Upper lobe of right lung (tissue), 1 donor: ENCODE measurements around the gene SRP19. TPM values are rescaled to one million over a fixed set of nuclear protein-coding genes. Genes with fewer than 3 reads are reported as not detected.

Experiments
- ATAC-seq: fragments of 200-7000 bp; cut with Tn5 transposase; one replicate; pipeline ENCODE4 v1.9.1; 2020; ENCODE audit warnings: mild to moderate bottlenecking, moderate library complexity
- DNase-seq: peaks from one replicate; pipeline ENCODE4 v3.0.0-alpha.2; 2020
- H3K27ac ChIP-seq: fragments of 200-600 bp; one replicate; pipeline ENCODE4 v1.8.0; 2022
- H3K27me3 ChIP-seq: fragments of 200-600 bp; one replicate; pipeline ENCODE4 v1.8.0; 2022; ENCODE audit warnings: mild to moderate bottlenecking
- H3K36me3 ChIP-seq: fragments of 200-600 bp; one replicate; pipeline ENCODE4 v1.8.0; 2022
- H3K4me1 ChIP-seq: fragments of 200-600 bp; one replicate; pipeline ENCODE4 v1.8.0; 2022
- H3K4me3 ChIP-seq: fragments of 200-600 bp; one replicate; pipeline ENCODE4 v1.8.0; 2022; ENCODE audit warnings: mild to moderate bottlenecking
- H3K9me3 ChIP-seq: fragments of 200-600 bp; one replicate; pipeline ENCODE4 v1.8.0; 2022
- intact Hi-C: fragments of 100-400 bp; cut with DNase I; formaldehyde crosslinking; loops from one replicate; pipeline ENCODE4 v1.11.0; 2022
- total RNA-seq: library from RNA; stranded (reverse); fragmentation: NEBNext Ultra II Directional; extraction: Animal tissue kit (Norgen Biotek cat#: 25700); gene quantifications from one replicate; pipeline ENCODE4 v1.2.1, GENCODE V29; 2021
- TF ChIP-seq, protein P1 (sequence below): fragments of 200-600 bp; IDR thresholded peaks from one replicate; pipeline ENCODE4 v1.8.0; 2022; ENCODE audit warnings: antibody characterized with exemption
- donor health status: DM: no; HTN: yes; CAD: no; lungs with severe emphysema.

SRP19 gene
- total RNA-seq, 1 donor from 2014 or later: 22.8 TPM

DNA sequence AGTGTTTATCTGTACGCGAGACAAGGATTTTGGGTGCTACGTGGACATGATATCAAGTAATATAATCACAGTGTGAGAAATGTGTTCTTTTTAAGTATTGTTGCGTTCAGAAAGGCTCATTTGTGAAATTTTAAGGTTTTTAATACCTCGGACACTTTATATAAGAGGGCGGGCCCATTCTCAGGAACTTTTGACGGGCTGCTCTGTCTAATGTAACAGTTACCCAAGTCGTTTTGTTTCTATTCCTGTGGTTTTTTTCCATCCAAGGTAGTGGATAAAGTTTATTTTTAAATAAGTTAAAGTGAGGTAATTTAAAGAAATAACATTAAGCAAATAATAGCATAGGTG is 525 bp downstream of the SRP19 start:
- Histone ChIP-seq H3K27me3 (no peaks in the 10 kb centered on the region), H3K4me1 (peaks cover 24% of the 10 kb centered on the region), H3K4me3 (peak overlapping the region; percentile 95), H3K27ac (peak overlapping the region; percentile 82), H3K9me3 (no peaks in the 10 kb centered on the region), H3K36me3 (peaks cover 37% of the 10 kb centered on the region)
- intact Hi-C loops: no loop called here
- no peak for ATAC-seq
- no peak for DNase-seq
- TF ChIP-seq, protein P1, sequence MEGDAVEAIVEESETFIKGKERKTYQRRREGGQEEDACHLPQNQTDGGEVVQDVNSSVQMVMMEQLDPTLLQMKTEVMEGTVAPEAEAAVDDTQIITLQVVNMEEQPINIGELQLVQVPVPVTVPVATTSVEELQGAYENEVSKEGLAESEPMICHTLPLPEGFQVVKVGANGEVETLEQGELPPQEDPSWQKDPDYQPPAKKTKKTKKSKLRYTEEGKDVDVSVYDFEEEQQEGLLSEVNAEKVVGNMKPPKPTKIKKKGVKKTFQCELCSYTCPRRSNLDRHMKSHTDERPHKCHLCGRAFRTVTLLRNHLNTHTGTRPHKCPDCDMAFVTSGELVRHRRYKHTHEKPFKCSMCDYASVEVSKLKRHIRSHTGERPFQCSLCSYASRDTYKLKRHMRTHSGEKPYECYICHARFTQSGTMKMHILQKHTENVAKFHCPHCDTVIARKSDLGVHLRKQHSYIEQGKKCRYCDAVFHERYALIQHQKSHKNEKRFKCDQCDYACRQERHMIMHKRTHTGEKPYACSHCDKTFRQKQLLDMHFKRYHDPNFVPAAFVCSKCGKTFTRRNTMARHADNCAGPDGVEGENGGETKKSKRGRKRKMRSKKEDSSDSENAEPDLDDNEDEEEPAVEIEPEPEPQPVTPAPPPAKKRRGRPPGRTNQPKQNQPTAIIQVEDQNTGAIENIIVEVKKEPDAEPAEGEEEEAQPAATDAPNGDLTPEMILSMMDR: no peak

DNA sequence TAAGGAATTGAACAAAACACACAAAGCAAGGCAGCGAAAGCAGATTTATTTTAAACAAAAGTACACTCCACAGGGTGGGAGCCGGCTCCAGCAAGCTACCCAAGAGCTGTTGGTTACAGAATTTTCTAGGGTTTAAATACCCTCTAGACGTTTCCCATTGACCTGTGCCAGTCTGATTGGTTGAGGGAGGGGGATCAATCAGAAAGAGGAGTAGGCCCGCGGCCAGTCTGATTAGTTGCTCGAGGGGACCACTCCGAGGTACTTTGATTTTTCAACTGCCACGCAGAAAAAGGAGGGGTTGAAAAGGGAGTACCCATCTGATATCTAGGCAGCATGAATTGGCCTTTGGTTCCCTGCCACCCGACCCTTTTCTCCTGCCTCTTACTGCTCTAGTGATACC is 998 bp downstream of the SRP19 start:
- H3K4me1 ChIP-seq: peaks cover 24% of the 10 kb centered on the region
- intact Hi-C loops: no loop called here
- TF ChIP-seq, protein P1: no peak
- no peak for DNase-seq
- H3K27ac ChIP-seq: peak overlapping the region; percentile 82
- no peaks in the 10 kb centered on the region for H3K27me3 ChIP-seq
- no peak for ATAC-seq
- peak overlapping the region; percentile 95 for H3K4me3 ChIP-seq
- H3K9me3 ChIP-seq: no peaks in the 10 kb centered on the region
- peaks cover 42% of the 10 kb centered on the region for H3K36me3 ChIP-seq

DNA sequence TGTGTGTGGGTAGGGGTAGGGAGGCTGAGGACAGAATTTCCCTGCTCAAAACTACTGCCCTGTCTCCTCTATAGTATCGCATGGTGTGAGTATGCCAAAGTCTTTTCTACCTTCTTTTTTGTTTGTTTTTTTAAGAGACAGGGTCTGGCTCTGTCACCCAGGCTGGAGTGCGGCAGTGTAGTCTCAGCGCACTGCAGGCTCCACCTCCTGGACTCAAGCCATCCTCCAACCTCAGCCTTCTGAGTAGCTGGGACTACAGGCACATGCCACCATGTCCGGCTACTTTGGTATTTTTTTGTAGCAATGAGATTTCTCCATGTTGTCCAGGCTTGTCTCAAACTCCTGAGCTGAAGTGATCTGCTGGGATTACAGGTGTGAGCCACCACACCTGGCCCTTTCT is 2.5 kb downstream of the SRP19 start:
- TF ChIP-seq, protein P1: no peak
- peak; percentile 4 for ATAC-seq
- intact Hi-C loops: no loop called here
- Histone ChIP-seq H3K9me3 (no peaks in the 10 kb centered on the region), H3K27me3 (no peaks in the 10 kb centered on the region), H3K36me3 (peaks cover 56% of the 10 kb centered on the region), H3K4me3 (no peak overlapping the region), H3K27ac (no peak overlapping the region), H3K4me1 (peaks cover 24% of the 10 kb centered on the region)
- no peak for DNase-seq

DNA sequence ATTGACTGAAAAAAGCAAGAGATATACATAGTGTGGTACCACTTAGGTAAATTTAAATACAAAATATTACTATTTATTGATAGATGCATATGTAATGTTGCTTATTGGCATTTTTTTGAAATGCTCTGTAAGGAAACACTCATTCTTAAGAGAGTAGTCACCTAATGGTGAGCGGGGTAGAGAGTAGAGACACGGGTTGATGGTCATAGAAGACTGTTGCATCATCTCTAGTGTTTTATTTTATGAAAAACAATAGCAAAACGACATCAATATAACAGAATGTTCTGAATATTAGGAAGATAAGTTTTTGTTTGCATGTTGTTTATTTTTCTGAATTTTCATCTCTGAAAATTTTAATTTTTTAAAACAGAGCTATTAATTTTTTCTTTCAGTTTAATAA is 4.0 kb downstream of the SRP19 start:
- H3K27me3 ChIP-seq: no peaks in the 10 kb centered on the region
- H3K4me1 ChIP-seq: peaks cover 24% of the 10 kb centered on the region
- H3K27ac ChIP-seq: no peak overlapping the region
- H3K36me3 ChIP-seq: peaks cover 70% of the 10 kb centered on the region
- ATAC-seq (no peak), DNase-seq (no peak)
- intact Hi-C loops: no loop called here
- no peaks in the 10 kb centered on the region for H3K9me3 ChIP-seq
- no peak overlapping the region for H3K4me3 ChIP-seq
- TF ChIP-seq, protein P1: no peak

DNA sequence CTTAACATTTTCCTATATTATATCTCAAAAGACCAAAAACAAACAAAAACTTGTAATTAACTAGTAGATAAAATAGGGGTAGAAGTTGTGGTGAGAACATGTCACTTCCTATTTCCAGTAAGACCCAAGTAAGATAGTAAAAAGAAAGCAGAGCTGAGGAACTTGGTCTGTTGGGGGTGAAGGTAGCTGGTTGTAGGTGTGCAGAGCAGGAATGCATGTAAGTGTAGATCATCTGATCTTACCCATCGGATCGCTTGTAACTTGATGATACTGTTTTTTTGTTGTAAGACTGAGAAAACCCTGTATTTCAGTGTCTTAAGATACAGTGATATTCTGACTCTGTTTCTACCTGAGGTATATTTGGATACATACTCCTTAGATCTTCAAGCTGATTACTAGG is 5.7 kb downstream of the SRP19 start:
- Histone ChIP-seq H3K4me1 (peaks cover 24% of the 10 kb centered on the region), H3K27me3 (no peaks in the 10 kb centered on the region), H3K9me3 (no peaks in the 10 kb centered on the region), H3K36me3 (peaks cover 82% of the 10 kb centered on the region), H3K4me3 (no peak overlapping the region), H3K27ac (no peak overlapping the region)
- no peak for ATAC-seq
- no peak for DNase-seq
- TF ChIP-seq, protein P1: no peak
- intact Hi-C loops: no loop called here

DNA sequence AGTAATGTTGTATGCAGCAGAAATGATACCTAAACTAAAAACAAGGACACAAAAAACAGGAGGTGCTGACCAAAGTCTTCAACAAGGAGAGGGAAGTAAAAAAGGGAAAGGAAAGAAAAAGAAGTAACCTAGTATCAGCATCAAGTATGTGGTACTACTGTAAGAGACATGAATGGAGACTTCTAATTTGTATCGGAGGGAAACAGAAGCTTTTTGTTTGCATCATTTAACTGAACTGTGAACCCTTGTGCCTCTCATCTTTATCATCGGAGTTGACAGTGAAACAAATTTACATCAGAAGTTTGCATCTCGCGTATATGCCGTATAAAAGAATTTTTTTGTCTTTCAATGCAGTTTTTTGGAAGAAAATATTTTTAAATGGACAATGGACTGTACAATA is 6.3 kb downstream of the SRP19 start:
- Histone ChIP-seq H3K36me3 (peaks cover 82% of the 10 kb centered on the region), H3K4me1 (peaks cover 17% of the 10 kb centered on the region), H3K4me3 (no peak overlapping the region), H3K27me3 (no peaks in the 10 kb centered on the region), H3K27ac (no peak overlapping the region), H3K9me3 (no peaks in the 10 kb centered on the region)
- TF ChIP-seq, protein P1: no peak
- intact Hi-C loops: no loop called here
- no peak for ATAC-seq
- DNase-seq: no peak
